SU-DHL-6 (cell line): Measurements from ENCODE around the gene HDAC5.

ENCODE experiments used
- CTCF ChIP-seq: fragments of 200-600 bp; sonication (generic); IDR thresholded peaks from one replicate; pipeline ENCODE4 v1.5.1; 2017; ENCODE audit warnings: antibody characterized with exemption, mild to moderate bottlenecking, low read length, moderate library complexity; ENCODE audit not compliant: insufficient read depth, poor library complexity, severe bottlenecking
- EZH2phosphoT487 ChIP-seq: fragments of 200-600 bp; sonication (generic), shearing (Covaris generic); conservative IDR thresholded peaks from 2 replicates; pipeline ENCODE4 v1.6.1; 2018; ENCODE audit warnings: mild to moderate bottlenecking, antibody characterized with exemption, low read length, moderate library complexity, mixed read lengths

DNA sequence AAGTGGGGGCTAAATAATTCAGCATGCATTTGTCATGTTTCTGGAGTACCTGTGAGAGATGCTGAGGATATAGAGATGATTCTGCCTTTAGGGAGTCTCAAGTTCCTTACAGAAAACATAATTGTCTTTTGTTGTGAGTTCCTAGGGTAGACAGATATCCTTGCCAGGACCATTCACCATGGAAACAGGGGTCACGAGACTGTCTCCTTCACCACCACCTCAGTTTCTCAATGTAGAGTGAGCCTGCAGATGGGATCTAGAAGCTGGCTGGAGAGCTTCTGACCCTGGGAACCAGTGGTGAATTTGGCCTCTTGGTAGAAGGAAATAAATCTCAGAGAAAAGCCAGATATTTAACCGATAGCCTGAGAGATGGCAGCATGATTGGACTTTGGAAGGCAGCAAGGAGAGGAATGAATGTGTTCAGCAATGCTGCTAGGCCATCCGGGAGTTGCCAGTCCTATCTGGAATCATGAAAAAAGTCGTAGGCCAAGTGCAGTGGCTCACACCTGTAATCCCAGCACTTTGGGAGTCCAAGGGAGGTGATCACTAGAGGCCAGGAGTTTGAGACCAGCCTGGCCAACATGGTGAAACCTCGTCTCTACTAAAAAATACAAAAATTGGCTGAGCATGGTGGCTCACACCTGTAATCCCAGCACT, 7.4 kb upstream of the HDAC5 start:
- no peak for TF ChIP-seq CTCF
- TF ChIP-seq EZH2phosphoT487 = no peak
